HG03159 (cell line): ENCODE results near the gene NPIPB2.

Experiments used
- ATAC-seq: cut with Tn5 transposase; IDR thresholded peaks from one replicate; pipeline ENCODE4 v1.9.1; 2021; ENCODE audit warnings: mild to moderate bottlenecking, moderate library complexity; ENCODE audit not compliant: unreplicated experiment

NPIPB2 gene

GRCh38 chr16:11907160-11907970 lies 34.5 kb downstream of the NPIPB2 start:
- no peak for ATAC-seq

- ATAC-seq: no peak
Observed at GRCh38 chr16:11903906-11904305, 37.9 kb downstream of the NPIPB2 start.

- no peak for ATAC-seq
Observed at GRCh38 chr16:11901091-11901490, 40.8 kb downstream of the NPIPB2 start.

- no peak for ATAC-seq
Observed at GRCh38 chr16:11896486-11897176, 45.2 kb downstream of the NPIPB2 start.

GRCh38 chr16:11893571-11893970 lies 48.3 kb downstream of the NPIPB2 start:
- no peak for ATAC-seq

GRCh38 chr16:11892761-11893160 lies 49.1 kb downstream of the NPIPB2 start:
- no peak for ATAC-seq

GRCh38 chr16:11890231-11890965 lies 51.4 kb downstream of the NPIPB2 start:
- ATAC-seq: no peak

- ATAC-seq: no peak
Observed at GRCh38 chr16:11886881-11887280, 55.0 kb downstream of the NPIPB2 start.

- no peak for ATAC-seq
Observed at GRCh38 chr16:11884035-11884434, 57.8 kb downstream of the NPIPB2 start.

- ATAC-seq: no peak
Observed at GRCh38 chr16:11880007-11880406, 61.8 kb downstream of the NPIPB2 start.

GRCh38 chr16:11877374-11877773 lies 64.5 kb downstream of the NPIPB2 start:
- ATAC-seq: no peak
